ENCODE measurements around the gene SMCO4. TPM values are rescaled to one million over a fixed set of nuclear protein-coding genes. Genes with fewer than 3 reads are reported as not detected.
"Not testable (repeated sequence)": the region's sequence is repeated elsewhere in the genome, so short reads cannot be mapped to it uniquely, and the experiment has no call there.

SMCO4 gene
- 17.2 TPM for polyA plus RNA-seq (2013, experiment 1 of 2; ENCODE audit: insufficient read length)
- 20.5 TPM for polyA plus RNA-seq (2013, experiment 2 of 2; ENCODE audit: insufficient read length)

- DNase-seq = peak; percentile 80
These were observed at the start of gene SMCO4 for GRCh38 chr11:93543292-93543977. SMCO4 (minus strand) TSS chr11:93543391; CDS start chr11:93479189, 64,202 bp downstream.

GRCh38 chr11:93591247-93591898, 48.2 kb upstream of the SMCO4 start:
- DNase-seq = peak; percentile 10

- no peak for DNase-seq
These were observed 46.2 kb upstream of the SMCO4 start for GRCh38 chr11:93589347-93589746.

GRCh38 chr11:93587858-93588581, 44.8 kb upstream of the SMCO4 start:
- no peak for DNase-seq

GRCh38 chr11:93587425-93587824, 44.2 kb upstream of the SMCO4 start:
- DNase-seq = not testable (repeated sequence)

- DNase-seq = peak; percentile 23
These were observed 42.6 kb upstream of the SMCO4 start for GRCh38 chr11:93585758-93586157.

GRCh38 chr11:93583490-93583889, 40.3 kb upstream of the SMCO4 start:
- no peak for DNase-seq

GRCh38 chr11:93579187-93579751, 36.1 kb upstream of the SMCO4 start:
- DNase-seq = no peak

- DNase-seq = peak; percentile 80
These were observed 34.1 kb upstream of the SMCO4 start for GRCh38 chr11:93577286-93577685.

- peak; percentile 66 for DNase-seq
These were observed 33.7 kb upstream of the SMCO4 start for GRCh38 chr11:93576870-93577269.

- DNase-seq = no peak
These were observed 31.5 kb upstream of the SMCO4 start for GRCh38 chr11:93574638-93575220.

GRCh38 chr11:93573184-93573583, 30.0 kb upstream of the SMCO4 start:
- no peak for DNase-seq

- DNase-seq = no peak
These were observed 29.4 kb upstream of the SMCO4 start for GRCh38 chr11:93572621-93573020.

GRCh38 chr11:93572171-93572570, 29.0 kb upstream of the SMCO4 start:
- DNase-seq = no peak

GRCh38 chr11:93571612-93572011, 28.4 kb upstream of the SMCO4 start:
- no peak for DNase-seq

GRCh38 chr11:93570759-93571413, 27.7 kb upstream of the SMCO4 start:
- DNase-seq = peak; percentile 29

- DNase-seq = no peak
These were observed 26.3 kb upstream of the SMCO4 start for GRCh38 chr11:93569496-93569895.

GRCh38 chr11:93568726-93569125, 25.5 kb upstream of the SMCO4 start:
- DNase-seq = no peak

- no peak for DNase-seq
These were observed 24.3 kb upstream of the SMCO4 start for GRCh38 chr11:93567401-93567895.

- DNase-seq = no peak
These were observed 21.7 kb upstream of the SMCO4 start for GRCh38 chr11:93564895-93565294.

- DNase-seq = no peak
These were observed 20.7 kb upstream of the SMCO4 start for GRCh38 chr11:93563857-93564256.

Data from fibroblast of skin of abdomen (primary cell).